ENCODE data around the gene PCK1.

GRCh38 chr20:57539889-57540288 is 21.0 kb upstream of the PCK1 start:
- TF ChIP-seq POLR2AphosphoS5 (IDR thresholded peaks at IDR 0.05; ENCODE audit: insufficient read depth, low read depth, low read length) (no peak), POLR2A (IDR thresholded peaks at IDR 0.05; ENCODE audit: low read depth, low read length) (no peak), CTCF (IDR thresholded peaks at IDR 0.05; ENCODE audit: extremely low read depth in 1 of 2, insufficient read depth in 1 of 2, low read depth in 1 of 2, low read length in 2 of 2) (no peak), JUN (IDR thresholded peaks at IDR 0.05; ENCODE audit: borderline replicate concordance, insufficient read depth, insufficient read length, low read depth) (no peak), MYC (IDR thresholded peaks at IDR 0.05; ENCODE audit: low read depth, low read length) (no peak), EZH2 (IDR thresholded peaks at IDR 0.05; ENCODE audit: borderline replicate concordance, low read depth, low read length, severe bottlenecking) (no peak), MAX (IDR thresholded peaks at IDR 0.05; ENCODE audit: insufficient read depth, insufficient read length) (no peak)

All from endothelial cell of umbilical vein (primary cell).